Pancreas (tissue), 10 donors: Measurements from ENCODE around the gene SEC14L1. TPM values are rescaled to one million over a fixed set of nuclear protein-coding genes. Genes with fewer than 3 reads are reported as not detected.
"Not testable (repeated sequence)": the region's sequence is repeated elsewhere in the genome, so short reads cannot be mapped to it uniquely, and the experiment has no call there.

ENCODE experiments used
- ATAC-seq, 4 donors: fragments of 200-7000 bp; cut with Tn5 transposase; one replicate each; pipeline versions ENCODE4 v1.8.0 to v1.9.1; 2020; ENCODE audit warnings: mild to moderate bottlenecking in 4 of 4, moderate library complexity in 4 of 4
- DNase-seq, 6 donors: peaks; one replicate each; pipeline ENCODE4 v3.0.0-alpha.2; 2020
- FAIRE-seq: peaks from 2 replicates; lab custom pipeline; 2012; peaks lifted over from hg19 to GRCh38; lab: Jason Lieb, UNC
- H3K27ac ChIP-seq, 4 donors: fragments of 200-600 bp; sonication (generic); 1 replicate in 3 of 4; 2 replicates in 1 of 4; pipeline versions ENCODE4 v1.5.0 to v1.8.0; 2020
- H3K27me3 ChIP-seq, 4 donors: fragments of 200-600 bp; one replicate each; pipeline ENCODE4 v1.8.0; 2021
- H3K36me3 ChIP-seq, 3 donors: fragments of 200-600 bp; sonication (generic) in 1 of 3; one replicate each; pipeline versions ENCODE4 v1.5.0 to v1.8.0; 2020 to 2021
- H3K4me1 ChIP-seq, 3 donors: fragments of 200-600 bp; one replicate each; pipeline ENCODE4 v1.8.0; 2021
- H3K4me3 ChIP-seq, 4 donors: fragments of 200-600 bp; sonication (generic) in 2 of 4; one replicate each; pipeline versions ENCODE4 v1.5.0 to v1.8.0; 2020 to 2021
- H3K9me3 ChIP-seq, 4 donors: fragments of 200-600 bp; one replicate each; pipeline ENCODE4 v1.8.0; 2021
- CTCF ChIP-seq, 4 donors: fragments of 200-600 bp; sonication (generic) in 3 of 4; IDR thresholded peaks; one replicate each; pipeline versions ENCODE4 v1.5.0 to v1.8.0; 2021; ENCODE audit warnings: antibody characterized with exemption in 4 of 4
- WGBS, 2 donors: extraction: QIAGEN DNeasy Blood & Tissue Kit; methylation state at CpG; one replicate each; pipeline ENCODE4 v1.1.7; 2013; 5-methylcytosine and 5-hydroxymethylcytosine counted together
- intact Hi-C, 3 donors: fragments of 100-400 bp; cut with DNase I; formaldehyde crosslinking; loops; one replicate each; pipeline versions ENCODE4 v1.11.1 to v1.14.2; 2022
- polyA plus RNA-seq, 2 donors: library from polyadenylated mRNA; stranded (reverse); fragments of 200-250 nt; gene quantifications; one replicate each; pipeline ENCODE4 v1.2.3, GENCODE V29; 2013
- total RNA-seq, 6 donors: library from RNA; stranded (reverse); fragmentation: NEBNext Ultra II Directional in 4 of 6; extraction: Animal tissue kit (Norgen Biotek cat#: 25700) in 4 of 6; gene quantifications; one replicate each; pipeline versions ENCODE4 v1.2.1 to v1.2.4, GENCODE V29; 2021 to 2023
- donor health status: healthy with polysubstance abuse.
- donor health status: DM: no; HTN: no; CAD: no; lungs with moderate emphysema.
- donor health status: DM: no; HTN: no; CAD: no.
- donor health status: control.
- donor health status: control.
- donor health status: Bipolar disorder and iron deficiency.
- donor health status: DM: yes; HTN: yes; CAD: no.
- donor health status: DM: no; HTN: no; CAD: no.
- donor health status: DM: no; HTN: no; CAD: no.
- donor health status: DM: yes; HTN: yes; CAD: no.

SEC14L1 gene
- total and polyA plus RNA-seq, 8 donors = 17.8 to 45.5 (median 31.8) TPM

GRCh38 chr17:77248216-77249114 is 107.7 kb downstream of the SEC14L1 start:
- no peaks in the 10 kb centered on the region for H3K27me3 ChIP-seq
- FAIRE-seq = no peak
- intact Hi-C loops = loop anchor here (10.0 kb wide), 3 partner anchors 174 to 384 kb away; partner anchors contain the start of gene MGAT5B (in 1 of the 3)
- ATAC-seq = no peak
- 48 to 62% methylated on average over 17 of the region's 17 CpGs for WGBS, 2 donors
- H3K4me1 ChIP-seq = peaks cover 0 to 4% (median 0%) of the 10 kb centered on the region in 3 donors
- TF ChIP-seq CTCF (IDR thresholded peaks at IDR 0.05) = no peak
- no peaks in the 10 kb centered on the region for H3K36me3 ChIP-seq
- no peak for DNase-seq
- no peaks in the 10 kb centered on the region for H3K9me3 ChIP-seq
- no peak overlapping the region for H3K27ac ChIP-seq
- H3K4me3 ChIP-seq = no peak overlapping the region

- TF ChIP-seq CTCF (IDR thresholded peaks at IDR 0.05) = no peak
- intact Hi-C loops = no loop called here
- ATAC-seq (no peak), DNase-seq (no peak), FAIRE-seq (no peak)
- H3K27me3 ChIP-seq = no peaks in the 10 kb centered on the region
- H3K27ac ChIP-seq = no peak overlapping the region
- WGBS, 2 donors = 53 to 73% methylated on average over 4 of the region's 4 CpGs
- H3K4me3 ChIP-seq = no peak overlapping the region
- no peaks in the 10 kb centered on the region for H3K36me3 ChIP-seq
- H3K9me3 ChIP-seq = no peaks in the 10 kb centered on the region
- peaks cover 0 to under 1% (median 0%) of the 10 kb centered on the region in 3 donors for H3K4me1 ChIP-seq
Measured at GRCh38 chr17:77251622-77252183, 110.9 kb downstream of the SEC14L1 start.

- H3K4me1 ChIP-seq, H3K36me3 ChIP-seq, H3K27ac ChIP-seq, H3K4me3 ChIP-seq, H3K27me3 ChIP-seq, H3K9me3 ChIP-seq, DNase-seq, FAIRE-seq, ATAC-seq, intact Hi-C loops: not testable (repeated sequence)
- 46 to 52% methylated on average over 7 of the region's 7 CpGs for WGBS, 2 donors
Measured at GRCh38 chr17:77252306-77252705, 111.5 kb downstream of the SEC14L1 start.

- 68 to 73% methylated on average over 11 of the region's 11 CpGs for WGBS, 2 donors
- Histone ChIP-seq H3K27ac (no peak overlapping the region), H3K36me3 (no peaks in the 10 kb centered on the region), H3K4me1 (no peaks in the 10 kb centered on the region), H3K27me3 (no peaks in the 10 kb centered on the region), H3K4me3 (no peak overlapping the region), H3K9me3 (no peaks in the 10 kb centered on the region)
- no peak for DNase-seq
- intact Hi-C loops = no loop called here
- no peak for FAIRE-seq
- no peak for TF ChIP-seq CTCF (IDR thresholded peaks at IDR 0.05)
- no peak for ATAC-seq
Measured at GRCh38 chr17:77253611-77254051, 112.9 kb downstream of the SEC14L1 start.

GRCh38 chr17:77254951-77255825 is 114.4 kb downstream of the SEC14L1 start:
- FAIRE-seq (no peak), DNase-seq (peak in 2 of 6 donors; percentile 32 to 66), ATAC-seq (peak; percentile 42 to 88 (median 68))
- no peak for TF ChIP-seq CTCF (IDR thresholded peaks at IDR 0.05)
- no peaks in the 10 kb centered on the region for H3K9me3 ChIP-seq
- no peaks in the 10 kb centered on the region for H3K36me3 ChIP-seq
- H3K27ac ChIP-seq = peak overlapping the region in 2 of 4 donors; percentile 76 to 78
- no peak overlapping the region for H3K4me3 ChIP-seq
- H3K4me1 ChIP-seq = no peaks in the 10 kb centered on the region
- 49 to 56% methylated on average over 25 of the region's 25 CpGs for WGBS, 2 donors
- intact Hi-C loops = no loop called here
- H3K27me3 ChIP-seq = no peaks in the 10 kb centered on the region

- DNase-seq, H3K27ac ChIP-seq, ATAC-seq, H3K4me3 ChIP-seq, H3K4me1 ChIP-seq, H3K27me3 ChIP-seq, FAIRE-seq, H3K9me3 ChIP-seq, H3K36me3 ChIP-seq, intact Hi-C loops: not testable (repeated sequence)
- 66 to 68% methylated on average over 10 to 14 of the region's 14 CpGs for WGBS, 2 donors
Measured at GRCh38 chr17:77255970-77256369, 115.2 kb downstream of the SEC14L1 start.
